Retinal pigment epithelial cell (primary cell): Measurements from ENCODE around the gene TAF12.

ENCODE experiments used
- DNase-seq: peaks from one replicate; pipeline ENCODE4 v3.0.0-alpha.2; 2010; ENCODE audit warnings: low read depth
- H3K4me3 ChIP-seq: 2 replicates; pipeline ENCODE4 v1.5.1; 2011; ENCODE audit warnings: mild to moderate bottlenecking, low read length, control low read depth, moderate library complexity
- TF ChIP-seq, protein P1 (sequence below): conservative IDR thresholded peaks from 2 replicates; pipeline ENCODE4 v1.5.1; 2011; ENCODE audit warnings: low read depth, low read length, control low read depth, inconsistent platforms

TAF12 gene

DNA sequence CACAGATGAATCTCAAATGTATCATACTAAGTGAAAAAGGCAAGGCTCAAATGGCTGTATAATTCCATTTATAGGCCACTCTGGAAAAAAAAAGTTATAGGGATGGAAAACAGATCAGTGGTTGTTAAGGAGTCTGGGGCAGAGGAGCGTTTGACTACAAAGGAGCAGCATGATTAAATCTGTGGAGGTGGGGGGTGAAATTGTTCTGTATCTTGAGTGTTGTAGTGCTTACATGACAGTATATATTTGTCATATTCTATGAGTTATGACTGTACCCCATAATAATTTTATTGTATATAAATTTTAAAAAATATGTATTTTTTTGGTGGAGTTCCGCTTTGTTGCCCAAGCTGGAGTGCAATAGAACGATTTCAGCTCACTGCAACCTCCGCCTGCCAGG lies 10.3 kb downstream of the TAF12 start:
- no peak for DNase-seq
- H3K4me3 ChIP-seq = no peak overlapping the region
- TF ChIP-seq, protein P1, sequence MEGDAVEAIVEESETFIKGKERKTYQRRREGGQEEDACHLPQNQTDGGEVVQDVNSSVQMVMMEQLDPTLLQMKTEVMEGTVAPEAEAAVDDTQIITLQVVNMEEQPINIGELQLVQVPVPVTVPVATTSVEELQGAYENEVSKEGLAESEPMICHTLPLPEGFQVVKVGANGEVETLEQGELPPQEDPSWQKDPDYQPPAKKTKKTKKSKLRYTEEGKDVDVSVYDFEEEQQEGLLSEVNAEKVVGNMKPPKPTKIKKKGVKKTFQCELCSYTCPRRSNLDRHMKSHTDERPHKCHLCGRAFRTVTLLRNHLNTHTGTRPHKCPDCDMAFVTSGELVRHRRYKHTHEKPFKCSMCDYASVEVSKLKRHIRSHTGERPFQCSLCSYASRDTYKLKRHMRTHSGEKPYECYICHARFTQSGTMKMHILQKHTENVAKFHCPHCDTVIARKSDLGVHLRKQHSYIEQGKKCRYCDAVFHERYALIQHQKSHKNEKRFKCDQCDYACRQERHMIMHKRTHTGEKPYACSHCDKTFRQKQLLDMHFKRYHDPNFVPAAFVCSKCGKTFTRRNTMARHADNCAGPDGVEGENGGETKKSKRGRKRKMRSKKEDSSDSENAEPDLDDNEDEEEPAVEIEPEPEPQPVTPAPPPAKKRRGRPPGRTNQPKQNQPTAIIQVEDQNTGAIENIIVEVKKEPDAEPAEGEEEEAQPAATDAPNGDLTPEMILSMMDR = no peak

DNA sequence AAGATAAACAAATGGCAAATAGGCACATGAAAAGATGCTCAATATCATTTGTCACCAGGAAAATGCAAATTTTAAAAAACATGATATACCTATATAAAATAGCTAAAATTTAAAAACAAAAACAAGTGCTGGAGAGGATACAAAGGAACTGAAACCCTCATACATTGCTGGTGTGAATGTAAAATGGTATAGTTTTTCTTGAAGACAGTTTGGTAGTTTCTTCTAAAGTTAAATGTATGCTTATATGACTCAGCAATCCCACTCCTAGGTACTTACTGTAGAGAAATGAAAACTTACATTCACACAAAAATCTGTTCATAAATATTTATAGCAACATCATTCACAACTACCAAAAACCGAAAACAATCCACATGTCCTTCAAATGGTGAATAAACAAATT lies 11.2 kb downstream of the TAF12 start:
- H3K4me3 ChIP-seq = no peak overlapping the region
- TF ChIP-seq, protein P1 = no peak
- DNase-seq = no peak

DNA sequence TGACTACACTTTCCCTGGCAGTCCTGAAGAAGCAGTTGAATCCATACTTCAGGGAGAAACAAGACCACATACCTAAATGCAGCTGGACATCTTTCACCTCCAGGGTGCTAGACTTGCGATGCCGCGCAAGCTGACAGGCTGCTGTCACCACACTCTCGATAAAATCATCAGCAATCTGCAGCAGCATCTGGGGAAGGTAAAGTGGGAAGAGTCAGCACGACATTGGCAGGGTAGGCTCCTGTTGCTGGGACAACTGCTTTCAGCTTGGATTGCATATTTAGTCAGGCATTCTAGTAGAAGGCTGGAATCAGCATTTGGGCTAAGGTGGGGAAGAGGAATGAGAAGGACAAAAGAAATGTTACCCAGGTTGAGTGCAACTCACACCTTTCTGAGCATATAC lies 29.7 kb downstream of the TAF12 start:
- H3K4me3 ChIP-seq = no peak overlapping the region
- TF ChIP-seq, protein P1 = no peak
- DNase-seq = no peak

DNA sequence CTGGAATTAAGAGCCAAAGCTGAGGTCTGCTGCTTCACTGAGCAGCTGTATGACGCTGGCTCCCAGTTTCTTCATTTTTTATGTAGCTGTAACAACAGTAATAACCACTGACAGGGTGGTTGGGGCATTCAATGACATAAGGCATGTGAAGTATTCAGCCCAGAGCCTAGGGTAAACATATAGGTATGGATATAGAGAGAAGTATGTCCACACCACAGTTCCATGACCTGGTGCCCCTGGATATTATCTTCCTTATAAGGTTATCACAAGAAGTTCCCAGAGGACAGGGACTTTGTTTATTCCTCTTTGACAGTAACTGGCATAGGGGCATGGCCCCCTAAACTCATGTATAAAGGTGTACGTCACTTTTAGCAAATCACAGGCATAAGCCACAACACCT lies 36.1 kb downstream of the TAF12 start:
- H3K4me3 ChIP-seq = no peak overlapping the region
- no peak for DNase-seq
- TF ChIP-seq, protein P1 = no peak

DNA sequence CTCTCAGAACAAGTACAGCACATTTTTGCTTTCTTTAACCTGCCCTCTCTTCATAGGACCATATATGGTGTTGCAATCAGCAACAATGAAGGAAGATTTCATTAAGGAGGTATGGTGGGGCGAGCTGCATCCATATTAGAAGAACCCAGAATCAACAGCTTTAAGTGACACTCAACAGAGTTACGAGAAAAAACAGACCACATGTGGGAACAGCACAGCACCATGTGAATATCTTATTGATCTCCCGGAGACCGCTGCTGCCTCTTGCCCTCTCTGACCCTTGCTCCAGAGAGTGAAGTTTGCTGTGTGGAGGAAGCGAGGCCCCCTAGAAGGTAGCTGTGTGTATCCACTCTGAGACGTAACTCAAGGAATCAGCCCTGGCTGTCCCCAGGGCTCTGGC lies 37.9 kb downstream of the TAF12 start:
- TF ChIP-seq, protein P1 = no peak
- H3K4me3 ChIP-seq = no peak overlapping the region
- no peak for DNase-seq

DNA sequence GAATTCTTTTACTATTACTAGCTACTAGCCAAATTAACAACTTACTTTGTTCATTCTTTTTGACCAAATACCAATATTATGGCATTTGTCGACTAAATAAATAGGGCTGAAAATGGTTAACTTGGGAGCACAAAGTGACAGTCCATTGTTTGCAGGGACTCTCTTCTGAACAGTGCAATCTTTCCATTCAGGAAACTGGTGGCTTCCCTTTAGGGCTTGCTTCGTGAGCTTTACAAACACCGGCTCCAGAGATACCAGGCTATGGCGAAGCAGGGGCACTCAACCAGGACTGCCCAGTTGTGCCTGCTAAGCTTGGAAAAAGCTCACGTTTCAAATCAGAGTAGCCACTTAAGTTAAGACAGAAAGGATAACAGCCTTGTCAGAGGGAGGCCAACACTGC lies 38.5 kb downstream of the TAF12 start:
- no peak overlapping the region for H3K4me3 ChIP-seq
- DNase-seq = no peak
- TF ChIP-seq, protein P1 = no peak

DNA sequence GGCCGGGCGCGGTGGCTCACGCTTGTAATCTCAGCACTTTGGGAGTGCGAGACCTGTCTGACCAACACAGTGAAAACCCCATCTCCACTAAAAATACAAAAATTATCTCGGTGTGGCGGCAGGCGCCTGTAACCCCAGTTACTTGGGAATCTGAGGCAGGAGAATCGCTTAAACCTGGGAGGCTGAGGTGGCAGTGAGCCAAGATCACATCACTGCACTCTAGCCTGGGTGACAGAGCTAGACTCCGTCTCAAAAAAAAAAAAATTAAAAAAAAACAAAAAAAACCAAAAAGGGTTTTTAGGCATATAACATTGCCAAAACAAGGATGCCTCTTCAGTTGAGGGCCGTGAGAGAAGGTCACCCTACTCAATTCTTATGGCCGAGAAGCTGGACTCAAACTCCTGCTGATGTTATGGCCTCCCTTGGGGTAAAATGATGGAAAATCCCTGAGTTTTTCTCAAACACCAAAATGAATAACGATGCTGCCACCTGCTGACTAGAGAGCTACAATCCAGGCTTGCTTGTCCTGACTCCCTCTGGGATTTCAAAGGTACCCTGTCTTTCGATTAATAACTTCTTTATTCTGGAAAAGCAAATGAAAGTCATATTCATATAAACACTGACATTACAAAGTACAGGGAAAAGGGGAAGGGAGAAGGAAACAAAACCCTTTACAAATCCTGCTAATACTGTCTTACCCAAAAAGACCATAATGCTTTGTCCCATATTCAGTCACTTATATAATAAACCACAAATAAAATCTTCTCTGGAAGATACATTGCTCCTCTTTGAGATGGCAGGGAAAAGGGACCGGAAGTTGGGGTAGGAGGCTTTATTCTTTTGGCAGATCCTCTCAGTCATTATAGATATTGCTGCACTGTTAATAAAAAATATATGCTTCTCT lies 40.1 kb downstream of the TAF12 start:
- TF ChIP-seq, protein P1 = peak; percentile 82

More for the DNA sequence above, 40.1 kb downstream of the TAF12 start:
- no peak overlapping the region for H3K4me3 ChIP-seq
- peak; percentile 32 for DNase-seq
